Smooth muscle cell (in vitro differentiated cells): ENCODE data around the gene PPP4R1. TPM values are rescaled to one million over a fixed set of nuclear protein-coding genes. Genes with fewer than 3 reads are reported as not detected.

ENCODE experiments used
- DNase-seq: peaks from one replicate; lab custom pipeline; 2025; ENCODE audit not compliant: unreplicated experiment; lab: John Stamatoyannopoulos, UW
- H2AFZ ChIP-seq: fragments of 200-600 bp; sonication (generic); 2 replicates; pipeline ENCODE4 v1.6.0; 2016; ENCODE audit warnings: antibody characterized with exemption, low read depth, mild to moderate bottlenecking
- H3F3A ChIP-seq: fragments of 200-600 bp; sonication (generic); 2 replicates; pipeline ENCODE4 v1.6.0; 2017; ENCODE audit warnings: antibody characterized with exemption, low read depth
- H3K27ac ChIP-seq: fragments of 200-600 bp; sonication (generic); 2 replicates; pipeline ENCODE4 v1.5.1; 2016; ENCODE audit warnings: low read depth, mild to moderate bottlenecking
- H3K27me3 ChIP-seq: fragments of 200-600 bp; sonication (generic); 2 replicates; pipeline ENCODE4 v1.6.1; 2016; ENCODE audit warnings: low read depth, mild to moderate bottlenecking
- H3K36me3 ChIP-seq: fragments of 200-600 bp; sonication (generic); 2 replicates; pipeline ENCODE4 v1.5.1; 2016; ENCODE audit warnings: low read depth
- H3K4me1 ChIP-seq: fragments of 200-600 bp; sonication (generic); 2 replicates; pipeline ENCODE4 v1.5.1; 2016; ENCODE audit warnings: low read depth
- H3K4me2 ChIP-seq: fragments of 200-600 bp; sonication (generic); 2 replicates; pipeline ENCODE4 v1.6.0; 2016; ENCODE audit warnings: mild to moderate bottlenecking
- H3K4me3 ChIP-seq: fragments of 200-600 bp; sonication (generic); 2 replicates; pipeline ENCODE4 v1.5.1; 2016; ENCODE audit warnings: mild to moderate bottlenecking
- H3K79me2 ChIP-seq: fragments of 200-600 bp; sonication (generic); 2 replicates; pipeline ENCODE4 v1.6.0; 2016; ENCODE audit warnings: low read depth, mild to moderate bottlenecking
- H3K9ac ChIP-seq: fragments of 200-600 bp; sonication (generic); 2 replicates; pipeline ENCODE4 v1.6.0; 2016; ENCODE audit warnings: low read depth
- H3K9me3 ChIP-seq: fragments of 200-600 bp; sonication (generic); replicated peaks from 2 replicates; pipeline ENCODE4 v1.5.1; 2016; ENCODE audit warnings: low read depth
- H4K20me1 ChIP-seq: fragments of 200-600 bp; sonication (generic); 2 replicates; pipeline ENCODE4 v1.6.0; 2016; ENCODE audit warnings: low read depth
- CTCF ChIP-seq: fragments of 200-600 bp; sonication (generic); IDR thresholded peaks from 2 replicates; pipeline ENCODE4 v1.5.1; 2017; ENCODE audit warnings: borderline replicate concordance, mild to moderate bottlenecking, antibody characterized with exemption; ENCODE audit not compliant: insufficient read depth, poor library complexity, severe bottlenecking
- WGBS: methylation state at CpG from one replicate; pipeline ENCODE4 v1.1.7; 2016; ENCODE audit warnings: low lambda C conversion rate; 5-methylcytosine and 5-hydroxymethylcytosine counted together
- polyA plus RNA-seq: library from polyadenylated mRNA; unstranded; fragments of >200 nt; fragmentation: Nextera tagmentation; extraction: Ambion mirVana; gene quantifications from 2 replicates; pipeline ENCODE4 v1.2.1, GENCODE V29; 2016
- total RNA-seq: library from RNA; depleted of rRNA; stranded (reverse); fragments of >200 nt; gene quantifications from 2 replicates; pipeline ENCODE4 v1.2.3, GENCODE V29; 2014

The PPP4R1 gene
- total and polyA plus RNA-seq, 2 experiments from 2014 or later = 25.9 to 78.4 TPM

- H3K4me1 ChIP-seq = no peaks in the 10 kb centered on the region
- WGBS = 92% methylated on average over 6 of the region's 6 CpGs
- H2AFZ ChIP-seq = no peak overlapping the region
- H3K36me3 ChIP-seq = peaks cover 9% of the 10 kb centered on the region
- H3F3A ChIP-seq = no peaks in the 10 kb centered on the region
- no peak overlapping the region for H3K27ac ChIP-seq
- H3K4me3 ChIP-seq = no peak overlapping the region
- no peaks in the 10 kb centered on the region for H3K9me3 ChIP-seq
- no peak for DNase-seq
- H3K27me3 ChIP-seq = no peaks in the 10 kb centered on the region
- no peak overlapping the region for H3K9ac ChIP-seq
- TF ChIP-seq CTCF = no peak
- no peaks in the 10 kb centered on the region for H4K20me1 ChIP-seq
- peaks cover 6% of the 10 kb centered on the region for H3K79me2 ChIP-seq
- no peak overlapping the region for H3K4me2 ChIP-seq
Measured at GRCh38 chr18:9522952-9523351, 91.4 kb downstream of the PPP4R1 start.

- no peak for DNase-seq
- no peak overlapping the region for H3K27ac ChIP-seq
- no peak overlapping the region for H2AFZ ChIP-seq
- peaks cover under 1% of the 10 kb centered on the region for H3K36me3 ChIP-seq
- H3K79me2 ChIP-seq = peaks cover 8% of the 10 kb centered on the region
- no peak overlapping the region for H3K9ac ChIP-seq
- peaks cover 3% of the 10 kb centered on the region for H4K20me1 ChIP-seq
- no peak for TF ChIP-seq CTCF
- no peak overlapping the region for H3K4me3 ChIP-seq
- H3K4me2 ChIP-seq = no peak overlapping the region
- H3F3A ChIP-seq = no peaks in the 10 kb centered on the region
- WGBS = 99% methylated on average over 7 of the region's 7 CpGs
- no peaks in the 10 kb centered on the region for H3K4me1 ChIP-seq
- H3K27me3 ChIP-seq = no peaks in the 10 kb centered on the region
- H3K9me3 ChIP-seq = no peaks in the 10 kb centered on the region
Measured at GRCh38 chr18:9521770-9522169, 92.6 kb downstream of the PPP4R1 start.

- TF ChIP-seq CTCF = no peak
Measured at GRCh38 chr18:9520666-9521065, 93.7 kb downstream of the PPP4R1 start.

GRCh38 chr18:9519399-9519798, 95.0 kb downstream of the PPP4R1 start:
- Histone ChIP-seq H3K4me2 (no peak overlapping the region), H2AFZ (no peak overlapping the region)
- no peak for DNase-seq

More at GRCh38 chr18:9520666-9521065, 93.7 kb downstream of the PPP4R1 start:
- DNase-seq = no peak
- no peaks in the 10 kb centered on the region for H3K9me3 ChIP-seq
- no peak overlapping the region for H3K9ac ChIP-seq
- H3K27me3 ChIP-seq = no peaks in the 10 kb centered on the region
- no peak overlapping the region for H2AFZ ChIP-seq
- H3K4me1 ChIP-seq = no peaks in the 10 kb centered on the region
- H3K79me2 ChIP-seq = peaks cover 10% of the 10 kb centered on the region
- WGBS = 93% methylated on average over 3 of the region's 3 CpGs
- peaks cover 14% of the 10 kb centered on the region for H4K20me1 ChIP-seq
- H3K4me2 ChIP-seq = no peak overlapping the region
- no peak overlapping the region for H3K27ac ChIP-seq
- H3K36me3 ChIP-seq = no peaks in the 10 kb centered on the region
- no peaks in the 10 kb centered on the region for H3F3A ChIP-seq
- no peak overlapping the region for H3K4me3 ChIP-seq

More at GRCh38 chr18:9519399-9519798, 95.0 kb downstream of the PPP4R1 start:
- H4K20me1 ChIP-seq = peaks cover 23% of the 10 kb centered on the region
- H3K4me1 ChIP-seq = no peaks in the 10 kb centered on the region
- H3K9ac ChIP-seq = no peak overlapping the region
- H3K27me3 ChIP-seq = no peaks in the 10 kb centered on the region
- H3F3A ChIP-seq = no peaks in the 10 kb centered on the region
- no peak overlapping the region for H3K27ac ChIP-seq
- H3K9me3 ChIP-seq = no peaks in the 10 kb centered on the region
- peaks cover 10% of the 10 kb centered on the region for H3K79me2 ChIP-seq
- no peaks in the 10 kb centered on the region for H3K36me3 ChIP-seq
- H3K4me3 ChIP-seq = no peak overlapping the region
- no peak for TF ChIP-seq CTCF
- WGBS = 79% methylated on average over 1 of the region's 1 CpG
